ENCODE measurements around the gene CCSER1. TPM values are rescaled to one million over a fixed set of nuclear protein-coding genes. Genes with fewer than 3 reads are reported as not detected.

CCSER1 gene
- total and polyA plus RNA-seq, 2 donors (not counting 1 experiment from before 2014, with no cell fraction given) = under 0.01 TPM; not detected in 1

GRCh38 chr4:90995996-90996395, 868.8 kb downstream of the CCSER1 start:
- H3K4me2 ChIP-seq (ENCODE audit: extremely low read depth, insufficient read depth, low read length) = no peak overlapping the region
- H3K9ac ChIP-seq (ENCODE audit: insufficient read depth, low read length) = no peak overlapping the region
- H3K79me2 ChIP-seq (ENCODE audit: control insufficient read depth, insufficient read depth, low read length) = no peaks in the 10 kb centered on the region
- H3K4me1 ChIP-seq (ENCODE audit: control insufficient read depth, extremely low read depth, insufficient read depth, low read length) = no peaks in the 10 kb centered on the region
- no peak for TF ChIP-seq EZH2 (IDR thresholded peaks at IDR 0.05; ENCODE audit: low read length, missing control alignments)
- no peak for TF ChIP-seq CTCF (conservative IDR thresholded peaks at IDR 0.05 in 1 of 2, IDR thresholded peaks at IDR 0.05 in 1 of 2; ENCODE audit: low read depth in 1 of 2, low read length in 2 of 2)
- H3K27me3 ChIP-seq (ENCODE audit: control insufficient read depth, insufficient read depth, low read length) = no peaks in the 10 kb centered on the region
- H3K4me3 ChIP-seq (replicated peaks in 1 of 4; ENCODE audit: control extremely low read depth in 1 of 4, insufficient read depth in 1 of 4, low read depth in 3 of 4, low read length in 4 of 4) = no peak overlapping the region
- H4K20me1 ChIP-seq (ENCODE audit: control insufficient read depth, extremely low read depth, insufficient read depth, low read length) = no peaks in the 10 kb centered on the region
- DNase-seq (ENCODE audit: low read depth in 2 of 2) = no peak
- H3K27ac ChIP-seq (ENCODE audit: insufficient read depth, low read length) = no peak overlapping the region
- no peak overlapping the region for H2AFZ ChIP-seq (ENCODE audit: low read length)
- H3K36me3 ChIP-seq (ENCODE audit: control insufficient read depth, insufficient read depth, low read length) = no peaks in the 10 kb centered on the region
- no peaks in the 10 kb centered on the region for H3K9me3 ChIP-seq (ENCODE audit: control insufficient read depth, insufficient read depth, low read depth, low read length)

- Histone ChIP-seq H3K4me2 (ENCODE audit: extremely low read depth, insufficient read depth, low read length) (no peak overlapping the region), H3K4me3 (replicated peaks in 1 of 4; ENCODE audit: control extremely low read depth in 1 of 4, insufficient read depth in 1 of 4, low read depth in 3 of 4, low read length in 4 of 4) (no peak overlapping the region), H3K27ac (ENCODE audit: insufficient read depth, low read length) (no peak overlapping the region), H4K20me1 (ENCODE audit: control insufficient read depth, extremely low read depth, insufficient read depth, low read length) (no peaks in the 10 kb centered on the region), H3K4me1 (ENCODE audit: control insufficient read depth, extremely low read depth, insufficient read depth, low read length) (no peaks in the 10 kb centered on the region), H3K36me3 (ENCODE audit: control insufficient read depth, insufficient read depth, low read length) (no peaks in the 10 kb centered on the region), H3K79me2 (ENCODE audit: control insufficient read depth, insufficient read depth, low read length) (no peaks in the 10 kb centered on the region), H3K9ac (ENCODE audit: insufficient read depth, low read length) (no peak overlapping the region), H3K27me3 (ENCODE audit: control insufficient read depth, insufficient read depth, low read length) (no peaks in the 10 kb centered on the region), H3K9me3 (ENCODE audit: control insufficient read depth, insufficient read depth, low read depth, low read length) (no peaks in the 10 kb centered on the region), H2AFZ (ENCODE audit: low read length) (no peak overlapping the region)
- no peak for TF ChIP-seq CTCF (conservative IDR thresholded peaks at IDR 0.05 in 1 of 2, IDR thresholded peaks at IDR 0.05 in 1 of 2; ENCODE audit: low read depth in 1 of 2, low read length in 2 of 2)
- DNase-seq (ENCODE audit: low read depth in 2 of 2) = no peak
Observed at GRCh38 chr4:90996813-90997212, 869.6 kb downstream of the CCSER1 start.

GRCh38 chr4:91015861-91016260, 888.7 kb downstream of the CCSER1 start:
- no peaks in the 10 kb centered on the region for H3K27me3 ChIP-seq (ENCODE audit: control insufficient read depth, insufficient read depth, low read length)
- H3K9ac ChIP-seq (ENCODE audit: insufficient read depth, low read length) = no peak overlapping the region
- H3K4me1 ChIP-seq (ENCODE audit: control insufficient read depth, extremely low read depth, insufficient read depth, low read length) = no peaks in the 10 kb centered on the region
- H3K36me3 ChIP-seq (ENCODE audit: control insufficient read depth, insufficient read depth, low read length) = no peaks in the 10 kb centered on the region
- no peak for DNase-seq (ENCODE audit: low read depth in 2 of 2)
- H3K79me2 ChIP-seq (ENCODE audit: control insufficient read depth, insufficient read depth, low read length) = no peaks in the 10 kb centered on the region
- H3K27ac ChIP-seq (ENCODE audit: insufficient read depth, low read length) = no peak overlapping the region
- no peak overlapping the region for H3K4me3 ChIP-seq (replicated peaks in 1 of 4; ENCODE audit: control extremely low read depth in 1 of 4, insufficient read depth in 1 of 4, low read depth in 3 of 4, low read length in 4 of 4)
- no peaks in the 10 kb centered on the region for H4K20me1 ChIP-seq (ENCODE audit: control insufficient read depth, extremely low read depth, insufficient read depth, low read length)
- no peaks in the 10 kb centered on the region for H3K9me3 ChIP-seq (ENCODE audit: control insufficient read depth, insufficient read depth, low read depth, low read length)
- TF ChIP-seq EZH2 (IDR thresholded peaks at IDR 0.05; ENCODE audit: low read length, missing control alignments) (no peak), CTCF (conservative IDR thresholded peaks at IDR 0.05 in 1 of 2, IDR thresholded peaks at IDR 0.05 in 1 of 2; ENCODE audit: low read depth in 1 of 2, low read length in 2 of 2) (no peak)
- H3K4me2 ChIP-seq (ENCODE audit: extremely low read depth, insufficient read depth, low read length) = no peak overlapping the region
- no peak overlapping the region for H2AFZ ChIP-seq (ENCODE audit: low read length)

All from fibroblast of lung (primary cell).